Sigmoid colon (tissue), 7 donors: ENCODE results near the gene SLC8B1. TPM values are rescaled to one million over a fixed set of nuclear protein-coding genes. Genes with fewer than 3 reads are reported as not detected.

Experiments
- DNase-seq: peaks from one replicate; pipeline ENCODE4 v3.0.0-alpha.2; 2019
- H3K27ac ChIP-seq, 4 donors: fragments of 200-600 bp; sonication (generic); one replicate each; pipeline ENCODE4 v1.5.1; 2016 to 2019; ENCODE audit warnings: mild to moderate bottlenecking in 1 of 4
- H3K27me3 ChIP-seq, 3 donors: fragments of 200-600 bp; sonication (generic); one replicate each; pipeline ENCODE4 v1.5.1; 2019; ENCODE audit warnings: mild to moderate bottlenecking in 1 of 3
- H3K36me3 ChIP-seq, 4 donors: fragments of 200-600 bp; sonication (generic); one replicate each; pipeline ENCODE4 v1.5.1; 2016 to 2019
- H3K4me1 ChIP-seq, 4 donors: fragments of 200-600 bp; sonication (generic); one replicate each; pipeline ENCODE4 v1.5.1; 2017 to 2019
- H3K4me3 ChIP-seq, 4 donors: fragments of 200-600 bp; sonication (generic); one replicate each; pipeline ENCODE4 v1.5.1; 2017 to 2019; ENCODE audit warnings: mild to moderate bottlenecking in 2 of 4, moderate library complexity in 1 of 4
- H3K9me3 ChIP-seq, 4 donors: fragments of 200-600 bp in 3 of 4; sonication (generic) in 3 of 4; one replicate each; pipeline versions ENCODE4 v1.5.1 to v1.6.1; 2013 to 2019
- CTCF ChIP-seq, 4 experiments: fragments of 450-650 bp in 3 of 4; fragments of 200-600 bp in 1 of 4; IDR thresholded peaks; one replicate each; pipeline ENCODE4 v1.5.1; 2016 to 2019; ENCODE audit warnings: antibody characterized with exemption in 4 of 4, mild to moderate bottlenecking in 3 of 4, moderate library complexity in 2 of 4
- EP300 ChIP-seq, 4 donors: sonication (generic); formaldehyde crosslinking; IDR thresholded peaks; one replicate each; pipeline ENCODE4 v1.6.1; 2017; ENCODE audit warnings: antibody characterized with exemption in 4 of 4
- POLR2A ChIP-seq, 2 donors: fragments of 450-650 bp; IDR thresholded peaks; one replicate each; pipeline ENCODE4 v1.6.1; 2016; ENCODE audit warnings: antibody characterized with exemption in 2 of 2, mild to moderate bottlenecking in 2 of 2, moderate library complexity in 2 of 2
- POLR2AphosphoS5 ChIP-seq, 4 donors: sonication (generic); formaldehyde crosslinking; IDR thresholded peaks; one replicate each; pipeline ENCODE4 v1.6.1; 2017; ENCODE audit warnings: antibody characterized with exemption in 4 of 4
- WGBS, 2 donors: extraction: QIAGEN DNeasy Blood & Tissue Kit; methylation state at CpG; one replicate each; pipeline ENCODE4 v1.1.7; 2013; 5-methylcytosine and 5-hydroxymethylcytosine counted together
- intact Hi-C: fragments of 100-400 bp; cut with DNase I; formaldehyde crosslinking; loops from one replicate; pipeline ENCODE4 v1.15.1; 2023
- polyA plus RNA-seq, 3 donors: library from polyadenylated mRNA; stranded (reverse); fragments of 200-250 nt; gene quantifications; one replicate each; pipeline ENCODE4 v1.2.3, GENCODE V29; 2013
- total RNA-seq, 4 donors: library from RNA; depleted of rRNA; stranded (reverse); fragments of >200 nt; gene quantifications; one replicate each; pipeline ENCODE4 v1.1.0, GENCODE V29; 2016
- donor health status: healthy with polysubstance abuse.
- donor health status: Bipolar disorder and iron deficiency.
- donor health status: healthy.

The SLC8B1 gene
- total and polyA plus RNA-seq, 7 donors: 8.4 to 38.5 (median 17.1) TPM

GRCh38 chr12:113347892-113348291, 13.0 kb upstream of the SLC8B1 start:
- H3K36me3 ChIP-seq: no peaks in the 10 kb centered on the region
- intact Hi-C loops: no loop called here
- TF ChIP-seq EP300 (IDR thresholded peaks at IDR 0.05) (no peak), POLR2AphosphoS5 (IDR thresholded peaks at IDR 0.05) (no peak), CTCF (IDR thresholded peaks at IDR 0.05) (no peak), POLR2A (IDR thresholded peaks at IDR 0.05) (no peak)
- H3K4me1 ChIP-seq: no peaks in the 10 kb centered on the region
- H3K27ac ChIP-seq: no peak overlapping the region
- H3K27me3 ChIP-seq: peaks cover 0 to 7% (median 0%) of the 10 kb centered on the region in 3 donors
- DNase-seq: no peak
- no peaks in the 10 kb centered on the region for H3K9me3 ChIP-seq
- no peak overlapping the region for H3K4me3 ChIP-seq
- WGBS, 2 donors: 65 to 74% methylated on average over 2 of the region's 2 CpGs

- intact Hi-C loops: no loop called here
- H3K9me3 ChIP-seq: no peaks in the 10 kb centered on the region
- no peak overlapping the region for H3K27ac ChIP-seq
- H3K4me1 ChIP-seq: no peaks in the 10 kb centered on the region
- TF ChIP-seq CTCF (IDR thresholded peaks at IDR 0.05): no peak
- TF ChIP-seq POLR2AphosphoS5 (IDR thresholded peaks at IDR 0.05): no peak
- TF ChIP-seq POLR2A (IDR thresholded peaks at IDR 0.05): no peak
- no peak for TF ChIP-seq EP300 (IDR thresholded peaks at IDR 0.05)
- H3K4me3 ChIP-seq: no peak overlapping the region
- 93 to 95% methylated on average over 3 of the region's 3 CpGs for WGBS, 2 donors
- H3K36me3 ChIP-seq: no peaks in the 10 kb centered on the region
- DNase-seq: no peak
- peaks cover 0 to 7% (median 0%) of the 10 kb centered on the region in 3 donors for H3K27me3 ChIP-seq
Observed at GRCh38 chr12:113347107-113347506, 12.2 kb upstream of the SLC8B1 start.

GRCh38 chr12:113346353-113346752, 11.4 kb upstream of the SLC8B1 start:
- Histone ChIP-seq H3K27me3 (peaks cover 0 to 7% (median 0%) of the 10 kb centered on the region in 3 donors), H3K27ac (no peak overlapping the region), H3K4me3 (no peak overlapping the region), H3K9me3 (no peaks in the 10 kb centered on the region), H3K4me1 (no peaks in the 10 kb centered on the region), H3K36me3 (no peaks in the 10 kb centered on the region)
- no peak for TF ChIP-seq EP300 (IDR thresholded peaks at IDR 0.05)
- TF ChIP-seq POLR2A (IDR thresholded peaks at IDR 0.05): no peak
- TF ChIP-seq CTCF (IDR thresholded peaks at IDR 0.05): no peak
- no peak for TF ChIP-seq POLR2AphosphoS5 (IDR thresholded peaks at IDR 0.05)
- intact Hi-C loops: no loop called here
- no peak for DNase-seq
- 88 to 91% methylated on average over 5 of the region's 5 CpGs for whole genome bisulfite sequencing, 2 donors

GRCh38 chr12:113345318-113345717, 10.4 kb upstream of the SLC8B1 start:
- no peaks in the 10 kb centered on the region for H3K36me3 ChIP-seq
- no peaks in the 10 kb centered on the region for H3K9me3 ChIP-seq
- WGBS, 2 donors: 96 to 97% methylated on average over 6 of the region's 6 CpGs
- H3K4me1 ChIP-seq: no peaks in the 10 kb centered on the region
- H3K4me3 ChIP-seq: no peak overlapping the region
- TF ChIP-seq POLR2A (IDR thresholded peaks at IDR 0.05) (no peak), POLR2AphosphoS5 (IDR thresholded peaks at IDR 0.05) (no peak), EP300 (IDR thresholded peaks at IDR 0.05) (no peak), CTCF (IDR thresholded peaks at IDR 0.05) (no peak)
- no peak for DNase-seq
- intact Hi-C loops: no loop called here
- H3K27ac ChIP-seq: no peak overlapping the region
- H3K27me3 ChIP-seq: peaks cover 0 to 7% (median 0%) of the 10 kb centered on the region in 3 donors

GRCh38 chr12:113341535-113341934, 6.6 kb upstream of the SLC8B1 start:
- no peak overlapping the region for H3K4me3 ChIP-seq
- H3K27me3 ChIP-seq: peaks cover 0 to 3% (median 0%) of the 10 kb centered on the region in 3 donors
- no peaks in the 10 kb centered on the region for H3K4me1 ChIP-seq
- no peaks in the 10 kb centered on the region for H3K36me3 ChIP-seq
- TF ChIP-seq POLR2A (IDR thresholded peaks at IDR 0.05): no peak
- TF ChIP-seq EP300 (IDR thresholded peaks at IDR 0.05): no peak
- TF ChIP-seq CTCF (IDR thresholded peaks at IDR 0.05): no peak
- TF ChIP-seq POLR2AphosphoS5 (IDR thresholded peaks at IDR 0.05): no peak
- H3K27ac ChIP-seq: no peak overlapping the region
- H3K9me3 ChIP-seq: no peaks in the 10 kb centered on the region
- 81 to 89% methylated on average over 6 of the region's 6 CpGs for WGBS, 2 donors
- intact Hi-C loops: no loop called here
- DNase-seq: no peak
